H1 (cell line): ENCODE measurements around the gene NUS1. TPM values are rescaled to one million over a fixed set of nuclear protein-coding genes. Genes with fewer than 3 reads are reported as not detected.

ENCODE experiments used
- CTCF ChIA-PET: fragments of 300-600 bp; sonication (Branson Sonifier 250); formaldehyde crosslinking; loops from one replicate; lab custom pipeline; 2021; ENCODE audit not compliant: partially characterized antibody; lab: Charles Lee
- POLR2A ChIA-PET: fragments of 300-600 bp; sonication (Branson Sonifier 250); formaldehyde crosslinking; loops from one replicate; lab custom pipeline; 2021; ENCODE audit warnings: inconsistent platforms; ENCODE audit not compliant: partially characterized antibody; lab: Charles Lee
- DNase-seq, 2 experiments: peaks; one replicate each; pipeline versions ENCODE4 v3.0.0 to v3.0.0-alpha.2; 2010 to 2022; ENCODE audit warnings: low spot score in 2 of 2, low read depth in 1 of 2, mixed read lengths in 1 of 2
- FAIRE-seq: peaks from 2 replicates; lab custom pipeline; 2011; peaks lifted over from hg19 to GRCh38; lab: Jason Lieb, UNC
- H2AFZ ChIP-seq: 2 replicates; pipeline ENCODE4 v1.8.1; 2012; ENCODE audit warnings: low read length, inconsistent platforms
- H2AK5ac ChIP-seq: 2 replicates; pipeline ENCODE4 v1.6.1; 2013; ENCODE audit warnings: low read depth, low read length
- H2BK120ac ChIP-seq: replicated peaks from 2 replicates; pipeline ENCODE3; 2013; ENCODE audit warnings: low read depth, low read length, inconsistent platforms
- H2BK12ac ChIP-seq: 2 replicates; pipeline ENCODE4 v1.6.1; 2013; ENCODE audit warnings: low read depth, low read length
- H2BK15ac ChIP-seq: 2 replicates; pipeline ENCODE4 v1.6.1; 2013; ENCODE audit warnings: low read length
- H2BK20ac ChIP-seq: 2 replicates; pipeline ENCODE4 v1.6.1; 2013; ENCODE audit warnings: low read length
- H2BK5ac ChIP-seq: 2 replicates; pipeline ENCODE4 v1.6.1; 2013; ENCODE audit warnings: low read depth, low read length
- H3K14ac ChIP-seq: 2 replicates; pipeline ENCODE4 v1.6.1; 2013; ENCODE audit warnings: inconsistent platforms; ENCODE audit not compliant: insufficient read length
- H3K18ac ChIP-seq: 2 replicates; pipeline ENCODE4 v1.6.1; 2013; ENCODE audit warnings: low read length; ENCODE audit errors: extremely low read depth
- H3K23ac ChIP-seq: 2 replicates; pipeline ENCODE4 v1.6.1; 2013; ENCODE audit warnings: inconsistent platforms; ENCODE audit not compliant: insufficient read length
- H3K23me2 ChIP-seq: 2 replicates; pipeline ENCODE4 v1.6.1; 2013; ENCODE audit warnings: low read depth, low read length
- H3K27ac ChIP-seq: 2 replicates; pipeline ENCODE4 v1.6.1; 2011; ENCODE audit warnings: low read depth, low read length, inconsistent platforms
- H3K27me3 ChIP-seq, 4 experiments: replicated peaks in 1 of 4; 1 replicate in 1 of 4; 2 replicates in 3 of 4; pipeline versions ENCODE4 v1.6.1 to v1.8.1; 2011 to 2013; ENCODE audit warnings: low read length in 3 of 4, mild to moderate bottlenecking in 3 of 4, inconsistent platforms in 2 of 4, mixed read lengths in 2 of 4, moderate library complexity in 1 of 4; ENCODE audit not compliant: control insufficient read depth in 3 of 4, insufficient read depth in 3 of 4; ENCODE audit errors: extremely low read depth in 1 of 4
- H3K36me3 ChIP-seq, 4 experiments: 2 replicates each; pipeline versions ENCODE4 v1.6.1 to v1.8.1; 2011 to 2013; ENCODE audit warnings: mild to moderate bottlenecking in 4 of 4, low read length in 3 of 4, moderate library complexity in 2 of 4, control low read depth in 1 of 4, inconsistent platforms in 1 of 4; ENCODE audit not compliant: insufficient read depth in 4 of 4, control insufficient read depth in 2 of 4
- H3K4ac ChIP-seq: replicated peaks from 2 replicates; pipeline ENCODE3; 2013; ENCODE audit warnings: low read length, low read depth, mixed read lengths, inconsistent platforms; ENCODE audit not compliant: insufficient read length
- H3K4me1 ChIP-seq, 4 experiments: replicated peaks in 1 of 4; 1 replicate in 1 of 4; 2 replicates in 3 of 4; pipeline versions ENCODE4 v1.6.1 to v1.8.1; 2011 to 2013; ENCODE audit warnings: low read length in 3 of 4, inconsistent platforms in 2 of 4, mixed read lengths in 1 of 4; ENCODE audit not compliant: insufficient read depth in 4 of 4, control insufficient read depth in 3 of 4
- H3K4me2 ChIP-seq, 2 experiments: 2 replicates each; pipeline versions ENCODE4 v1.6.1 to v1.8.1; 2011 to 2013; ENCODE audit warnings: low read depth in 2 of 2, low read length in 2 of 2, control low read depth in 1 of 2, inconsistent platforms in 1 of 2, mild to moderate bottlenecking in 1 of 2; ENCODE audit not compliant: insufficient read depth in 1 of 2
- H3K4me3 ChIP-seq, 4 experiments: fragments of 200-600, 300-600 bp in 1 of 4; sonication (generic), shearing (Covaris generic), sonication (Bioruptor Twin) in 1 of 4; 2 replicates each; pipeline versions ENCODE4 v1.5.1 to v1.8.1; 2011 to 2016; ENCODE audit warnings: low read length in 4 of 4, low read depth in 3 of 4, control low read depth in 2 of 4, inconsistent platforms in 2 of 4, mild to moderate bottlenecking in 2 of 4, mixed read lengths in 1 of 4, moderate library complexity in 1 of 4; ENCODE audit not compliant: insufficient read depth in 2 of 4; ENCODE audit errors: extremely low read depth in 1 of 4
- H3K56ac ChIP-seq: replicated peaks from 2 replicates; pipeline ENCODE3; 2013; ENCODE audit warnings: low read depth, mild to moderate bottlenecking, mixed read lengths, low read length, inconsistent platforms; ENCODE audit not compliant: insufficient read length
- H3K79me1 ChIP-seq: 2 replicates; pipeline ENCODE4 v1.6.1; 2013; ENCODE audit warnings: low read depth, low read length, control low read depth
- H3K79me2 ChIP-seq, 2 experiments: 2 replicates each; pipeline versions ENCODE4 v1.6.1 to v1.8.1; 2012 to 2013; ENCODE audit warnings: low read length in 2 of 2, mild to moderate bottlenecking in 2 of 2, inconsistent platforms in 1 of 2; ENCODE audit not compliant: insufficient read depth in 2 of 2, control insufficient read depth in 1 of 2
- H3K9ac ChIP-seq, 4 experiments: replicated peaks in 1 of 4; 1 replicate in 1 of 4; 2 replicates in 3 of 4; pipeline versions ENCODE4 v1.6.1 to v1.8.1; 2011 to 2013; ENCODE audit warnings: low read depth in 3 of 4, low read length in 3 of 4, control low read depth in 2 of 4, mild to moderate bottlenecking in 2 of 4, moderate library complexity in 2 of 4, inconsistent platforms in 1 of 4; ENCODE audit errors: extremely low read depth in 1 of 4
- H3K9me3 ChIP-seq, 2 experiments: 2 replicates each; pipeline versions ENCODE4 v1.6.1 to v1.8.1; 2012 to 2013; ENCODE audit warnings: mild to moderate bottlenecking in 2 of 2, moderate library complexity in 2 of 2, control low read depth in 1 of 2, inconsistent platforms in 1 of 2, low read depth in 1 of 2, low read length in 1 of 2, mixed read lengths in 1 of 2; ENCODE audit not compliant: insufficient read depth in 2 of 2
- H4K20me1 ChIP-seq, 2 experiments: replicated peaks in 1 of 2; 2 replicates each; pipeline versions ENCODE3 to v1.8.1; 2011 to 2013; ENCODE audit warnings: inconsistent platforms in 2 of 2, low read length in 2 of 2, mild to moderate bottlenecking in 1 of 2; ENCODE audit not compliant: insufficient read depth in 2 of 2, control insufficient read depth in 1 of 2
- H4K5ac ChIP-seq: 2 replicates; pipeline ENCODE4 v1.6.1; 2013; ENCODE audit warnings: low read length, low read depth, mixed read lengths, inconsistent platforms; ENCODE audit not compliant: insufficient read length
- H4K8ac ChIP-seq: 2 replicates; pipeline ENCODE4 v1.8.0; 2013; ENCODE audit warnings: mild to moderate bottlenecking, moderate library complexity, low read length, inconsistent platforms; ENCODE audit not compliant: insufficient read depth; ENCODE audit errors: extremely low read depth
- H4K91ac ChIP-seq: replicated peaks from 2 replicates; pipeline ENCODE3; 2013; ENCODE audit warnings: low read length, mixed read lengths, inconsistent platforms; ENCODE audit not compliant: insufficient read length
- ASH2L ChIP-seq: fragments of 200-600, 300-600 bp; sonication (generic); IDR thresholded peaks from one replicate; pipeline ENCODE4 v1.7.1; 2017; ENCODE audit warnings: low read length
- CBX5 ChIP-seq: fragments of 300-800, 300-1000 bp; sonication (generic); IDR thresholded peaks from 2 replicates; pipeline ENCODE4 v1.7.1; 2016; ENCODE audit warnings: antibody characterized with exemption, low read length, low read depth
- E2F6 ChIP-seq: IDR thresholded peaks from 2 replicates; pipeline ENCODE4 v1.6.1; 2012; ENCODE audit warnings: inconsistent platforms
- EP300 ChIP-seq, 2 experiments: IDR thresholded peaks; 1 replicate in 1 of 2; 2 replicates in 1 of 2; pipeline ENCODE4 v1.6.1; 2011 to 2012; ENCODE audit warnings: low read depth in 2 of 2, low read length in 2 of 2, mild to moderate bottlenecking in 2 of 2, borderline replicate concordance in 1 of 2, inconsistent platforms in 1 of 2, moderate library complexity in 1 of 2
- GTF2F1 ChIP-seq: IDR thresholded peaks from 2 replicates; pipeline ENCODE4 v1.6.1; 2012; ENCODE audit warnings: low read depth, low read length, improper control_type of control experiment, borderline replicate concordance
- HDAC2 ChIP-seq, 2 experiments: fragments of 300-600 bp in 1 of 2; sonication (generic) in 1 of 2; IDR thresholded peaks; 2 replicates each; pipeline ENCODE4 v1.6.1; 2011 to 2012; ENCODE audit warnings: low read depth in 2 of 2, low read length in 2 of 2, mild to moderate bottlenecking in 2 of 2, moderate library complexity in 2 of 2, borderline replicate concordance in 1 of 2, inconsistent platforms in 1 of 2
- JUND ChIP-seq: IDR thresholded peaks from 2 replicates; pipeline ENCODE4 v1.6.1; 2011; ENCODE audit warnings: mild to moderate bottlenecking, improper control_type of control experiment, low read length
- KDM5A ChIP-seq: fragments of 200-600 bp; IDR thresholded peaks from 2 replicates; pipeline ENCODE4 v1.7.1; 2012; ENCODE audit warnings: mild to moderate bottlenecking, low read length, inconsistent platforms, mixed read lengths
- MAX ChIP-seq: IDR thresholded peaks from 2 replicates; pipeline ENCODE4 v1.6.1; 2012; ENCODE audit warnings: inconsistent platforms
- NANOG ChIP-seq: IDR thresholded peaks from 2 replicates; pipeline ENCODE4 v1.6.1; 2011; ENCODE audit warnings: low read length, low read depth, mild to moderate bottlenecking, inconsistent platforms; ENCODE audit not compliant: insufficient read depth, poor library complexity, severe bottlenecking
- RXRA ChIP-seq: IDR thresholded peaks from 2 replicates; pipeline ENCODE4 v1.6.1; 2011; ENCODE audit warnings: low read depth, mild to moderate bottlenecking, low read length, moderate library complexity; ENCODE audit not compliant: insufficient read depth
- SIRT6 ChIP-seq: IDR thresholded peaks from one replicate; pipeline ENCODE4 v1.7.1; 2012; ENCODE audit warnings: low read length, inconsistent platforms
- SIX5 ChIP-seq: IDR thresholded peaks from 2 replicates; pipeline ENCODE4 v1.6.1; 2011; ENCODE audit warnings: mild to moderate bottlenecking, low read depth, low read length
- SP1 ChIP-seq: IDR thresholded peaks from 2 replicates; pipeline ENCODE4 v1.6.1; 2011; ENCODE audit warnings: low read depth, low read length
- WGBS, 2 experiments: shearing (Covaris generic) in 1 of 2; methylation state at CpG; one replicate each; pipeline versions ENCODE4 v1.1.6 to v1.1.7; 2013 to 2015; ENCODE audit warnings: low lambda C conversion rate in 2 of 2, mixed read lengths in 2 of 2, inconsistent platforms in 1 of 2, low coverage in 1 of 2, missing lambda C conversion rate in 1 of 2; ENCODE audit not compliant: insufficient replicate concordance in 2 of 2, insufficient coverage in 1 of 2, insufficient read length in 1 of 2; ENCODE audit errors: extremely low coverage in 1 of 2, missing lambda C conversion rate in 1 of 2; 5-methylcytosine and 5-hydroxymethylcytosine counted together
- polyA plus RNA-seq, 7 experiments: library from polyadenylated mRNA; depleted of rRNA in 3 of 7; stranded (reverse) in 5 of 7; unstranded in 2 of 7; fragments of >200 nt in 5 of 7; fragments of 200-250 nt in 2 of 7; gene quantifications; 1 replicate in 5 of 7; 2 replicates in 1 of 7; 4 replicates in 1 of 7; pipeline versions ENCODE4 v1.2.1 to v1.2.3, GENCODE V29; 2011 to 2013; ENCODE audit warnings: missing spikeins in 2 of 7, mixed read lengths in 2 of 7
- total RNA-seq: library from RNA; stranded (reverse); fragmentation: NEBNext Ultra II Directional; extraction: Animal tissue kit (Norgen Biotek cat#: 25700); gene quantifications from 2 replicates; pipeline ENCODE4 v1.2.1, GENCODE V29; 2021

NUS1 gene
- total and polyA plus RNA-seq, 2 of the 8 experiments (the other 6 are each of a cell fraction or from before 2014, with no cell fraction given): 20.7 to 77.7 TPM

- H3K14ac ChIP-seq: no peak overlapping the region
- H3K27me3 ChIP-seq: no peaks in the 10 kb centered on the region
- no peak overlapping the region for H3K4me2 ChIP-seq
- no peak overlapping the region for H3K9ac ChIP-seq
- ChIA-PET CTCF (interaction anchor here (1.0 to 1.3 kb wide), 2 partner anchors 13 to 34 kb away, joined by 3 read pairs; no protein-coding TSS in a partner anchor), POLR2A (no interaction called here)
- H3K36me3 ChIP-seq: peaks cover 0 to 2% (median 0%) of the 10 kb centered on the region in 4 experiments; a peak in 3 of 8 replicates
- no peak overlapping the region for H3K4me3 ChIP-seq
- no peak overlapping the region for H2BK120ac ChIP-seq
- H3K79me1 ChIP-seq: no peaks in the 10 kb centered on the region
- no peaks in the 10 kb centered on the region for H3K79me2 ChIP-seq
- no peak overlapping the region for H3K23ac ChIP-seq
- WGBS, 2 experiments: 79% methylated on average over 1 of the region's 1 CpG; no CpG with 5 or more reads in 1 of the 2 experiments
- H2AFZ ChIP-seq: no peak overlapping the region
- H2AK5ac ChIP-seq: no peak overlapping the region
- H3K56ac ChIP-seq: no peak overlapping the region
- H4K5ac ChIP-seq: no peak overlapping the region
- FAIRE-seq: no peak
- no peak overlapping the region for H2BK20ac ChIP-seq
- no peak overlapping the region for H4K91ac ChIP-seq
- no peak overlapping the region for H2BK12ac ChIP-seq
- H2BK5ac ChIP-seq: no peak overlapping the region
- H3K4me1 ChIP-seq: no peaks in the 10 kb centered on the region
- H4K8ac ChIP-seq: no peak overlapping the region
- peaks cover 4 to 5% of the 10 kb centered on the region in 2 experiments; a peak in 3 of 4 replicates for H3K9me3 ChIP-seq
- no peak for DNase-seq
- H3K27ac ChIP-seq: no peak overlapping the region
- H3K18ac ChIP-seq: no peak overlapping the region
- H4K20me1 ChIP-seq: no peaks in the 10 kb centered on the region
- no peaks in the 10 kb centered on the region for H3K23me2 ChIP-seq
- no peak overlapping the region for H2BK15ac ChIP-seq
- H3K4ac ChIP-seq: no peak overlapping the region
- TF ChIP-seq JUND (no peak), NANOG (no peak), E2F6 (no peak), SIRT6 (no peak), SP1 (no peak), MAX (no peak), CBX5 (no peak), ASH2L (no peak), EP300 (IDR thresholded peaks at IDR 0.05; ENCODE audit: borderline replicate concordance in 1 of 2, low read depth in 2 of 2, low read length in 2 of 2) (no peak), HDAC2 (IDR thresholded peaks at IDR 0.05; ENCODE audit: borderline replicate concordance in 1 of 2, low read depth in 2 of 2, low read length in 2 of 2) (no peak), SIX5 (no peak), KDM5A (no peak), GTF2F1 (no peak), RXRA (no peak)
Measured at GRCh38 chr6:117637770-117638169, 37.5 kb upstream of the NUS1 start.
